Measurements from ENCODE around the gene ZNF827.

ZNF827 gene

GRCh38 chr4:145827885-145828284 lies 110.7 kb downstream of the ZNF827 start:
- no peak for DNase-seq (ENCODE audit: low read depth, low spot score)

- DNase-seq (ENCODE audit: low read depth, low spot score), result no peak
Measured at GRCh38 chr4:145825255-145825654, 113.4 kb downstream of the ZNF827 start.

GRCh38 chr4:145824463-145824862 lies 114.2 kb downstream of the ZNF827 start:
- no peak for DNase-seq (ENCODE audit: low read depth, low spot score)

DNA sequence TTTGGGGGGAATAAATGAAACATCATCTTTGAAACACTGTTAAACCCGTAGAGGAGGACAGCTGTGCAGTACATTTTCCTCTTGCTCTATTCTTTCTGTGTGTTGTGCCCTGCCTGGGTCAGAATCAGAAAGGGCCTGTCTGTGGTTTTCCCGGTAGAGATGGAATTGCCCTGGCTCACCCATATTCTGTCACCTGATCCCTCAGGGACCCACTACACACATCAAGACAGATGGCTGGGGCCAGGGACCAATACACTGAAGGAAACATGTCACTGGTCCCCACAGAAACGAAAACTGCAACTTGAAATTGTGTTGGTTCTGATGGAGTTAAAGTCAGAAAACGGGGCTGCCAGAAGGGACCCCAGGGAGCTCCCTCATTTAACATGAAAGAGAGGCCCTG lies 114.9 kb downstream of the ZNF827 start:
- no peak for DNase-seq (ENCODE audit: low read depth, low spot score)

DNA sequence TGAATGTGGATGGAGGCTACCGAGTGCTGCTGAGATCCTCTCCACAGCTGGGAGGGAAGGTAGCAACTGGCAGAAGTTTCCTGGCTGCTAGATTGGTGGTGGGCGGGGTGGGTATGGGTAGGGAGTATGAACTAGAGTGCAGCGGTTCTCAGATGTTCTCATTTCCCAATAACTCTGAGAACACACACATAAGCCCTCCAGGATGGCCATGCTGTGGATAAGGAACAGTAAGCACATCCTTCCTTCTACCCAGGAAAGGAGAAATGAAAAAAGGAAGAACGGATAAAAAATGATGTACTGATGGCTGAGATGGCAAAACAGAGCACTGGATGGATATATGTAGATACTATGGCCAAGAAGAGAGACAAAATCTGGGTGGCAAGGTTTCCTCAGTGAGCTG lies 116.0 kb downstream of the ZNF827 start:
- no peak for DNase-seq (ENCODE audit: low read depth, low spot score)

- DNase-seq (ENCODE audit: low read depth, low spot score), result no peak
Measured at GRCh38 chr4:145822181-145822580, 116.4 kb downstream of the ZNF827 start.

DNA sequence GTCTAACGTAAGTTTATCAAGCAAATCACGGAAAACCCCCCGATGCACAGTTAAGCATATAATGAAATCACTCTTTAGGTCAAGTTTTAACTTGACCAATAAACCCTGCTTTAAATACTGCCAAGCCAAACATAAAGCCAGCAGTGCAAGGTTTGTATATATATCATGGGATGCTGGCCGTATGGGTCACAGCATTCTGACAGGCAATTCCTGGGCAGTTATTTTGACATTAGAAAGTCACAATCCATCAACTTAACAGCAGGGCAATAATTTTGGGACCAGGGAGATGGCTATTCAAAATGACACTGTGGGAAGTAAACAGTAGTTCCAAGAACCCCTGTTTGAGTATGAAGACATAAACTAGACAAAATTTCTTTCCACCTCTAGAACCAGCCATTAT lies 116.9 kb downstream of the ZNF827 start:
- DNase-seq (ENCODE audit: low read depth, low spot score), result no peak

- DNase-seq (ENCODE audit: low read depth, low spot score), result no peak
Measured at GRCh38 chr4:145820407-145820806, 118.2 kb downstream of the ZNF827 start.

DNA sequence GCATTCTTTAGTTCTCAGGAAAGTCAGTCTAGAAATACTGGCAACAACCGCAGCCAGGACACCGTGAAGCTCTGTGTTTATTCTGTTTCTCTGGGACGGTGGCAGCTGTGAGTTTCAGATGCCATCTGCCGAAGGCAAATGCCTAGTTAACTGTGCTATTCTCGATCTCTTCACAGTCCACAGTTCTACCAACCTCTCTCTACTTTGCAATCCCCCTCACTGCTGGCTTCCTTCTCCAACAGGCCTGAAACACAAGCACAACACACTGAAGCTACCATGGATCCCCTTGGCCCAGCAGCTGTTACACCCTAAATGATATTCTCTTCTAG lies 118.8 kb downstream of the ZNF827 start:
- DNase-seq (ENCODE audit: low read depth, low spot score), result no peak

DNA sequence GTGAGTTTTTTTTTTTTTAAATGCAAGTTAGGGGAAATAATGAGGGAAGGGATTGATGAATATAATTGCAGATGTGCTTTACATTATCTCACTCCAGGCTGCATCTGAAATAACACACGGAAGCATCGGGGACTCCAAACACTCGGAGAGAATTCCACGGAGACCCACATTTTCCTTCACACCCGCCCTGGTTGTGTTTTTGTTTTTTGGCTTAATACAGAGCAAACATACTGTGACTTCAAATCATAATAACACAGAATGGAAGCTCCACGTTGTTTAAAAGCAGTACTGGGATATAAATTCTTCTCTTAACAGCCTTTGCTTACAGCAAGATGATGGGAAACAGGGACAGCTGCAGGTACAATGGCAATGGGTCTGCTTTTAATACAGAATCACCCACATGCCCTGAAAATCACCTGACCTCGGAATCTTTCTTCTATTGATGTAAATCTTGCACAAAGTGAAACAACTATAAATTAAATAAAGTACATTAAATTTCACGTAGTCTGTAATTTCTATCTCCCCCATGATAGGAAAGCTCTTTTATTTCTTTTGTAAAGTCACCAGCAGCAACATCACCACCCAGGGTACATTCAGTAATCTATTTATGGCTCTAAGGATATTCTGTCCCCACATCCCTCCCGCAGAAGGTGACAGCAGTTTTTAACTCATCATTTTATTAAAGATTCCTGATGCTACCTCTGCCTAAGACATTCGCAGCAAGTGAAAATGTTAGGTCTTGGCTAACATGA lies 119.3 kb downstream of the ZNF827 start:
- no peak for DNase-seq (ENCODE audit: low read depth, low spot score)

- no peak for DNase-seq (ENCODE audit: low read depth, low spot score)
Measured at GRCh38 chr4:145818011-145818410, 120.6 kb downstream of the ZNF827 start.

- DNase-seq (ENCODE audit: low read depth, low spot score), result no peak
Measured at GRCh38 chr4:145816091-145816490, 122.5 kb downstream of the ZNF827 start.

DNA sequence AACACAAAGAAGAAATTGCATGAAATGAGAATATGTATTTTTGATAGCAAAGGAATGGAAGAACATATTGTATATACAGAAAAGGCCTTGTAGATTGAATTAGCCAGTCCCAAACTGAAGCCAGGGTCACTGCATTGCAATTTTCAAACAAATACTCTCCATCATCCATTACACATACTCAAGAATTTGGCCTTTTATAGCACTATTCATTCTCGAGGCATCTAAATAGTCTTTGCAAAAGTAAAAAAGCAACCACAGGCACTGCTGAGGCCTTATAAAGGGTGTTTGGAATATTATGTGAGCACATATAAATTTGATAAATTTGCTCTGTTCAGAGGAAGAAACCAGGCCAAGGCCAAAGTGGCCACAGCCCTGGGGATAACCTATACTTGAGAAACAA lies 123.0 kb downstream of the ZNF827 start:
- DNase-seq (ENCODE audit: low read depth, low spot score), result no peak

GRCh38 chr4:145815027-145815612 lies 123.5 kb downstream of the ZNF827 start:
- DNase-seq (ENCODE audit: low read depth, low spot score), result no peak

GRCh38 chr4:145814246-145814645 lies 124.4 kb downstream of the ZNF827 start:
- no peak for DNase-seq (ENCODE audit: low read depth, low spot score)

- no peak for DNase-seq (ENCODE audit: low read depth, low spot score)
Measured at GRCh38 chr4:145812919-145813318, 125.7 kb downstream of the ZNF827 start.

DNA sequence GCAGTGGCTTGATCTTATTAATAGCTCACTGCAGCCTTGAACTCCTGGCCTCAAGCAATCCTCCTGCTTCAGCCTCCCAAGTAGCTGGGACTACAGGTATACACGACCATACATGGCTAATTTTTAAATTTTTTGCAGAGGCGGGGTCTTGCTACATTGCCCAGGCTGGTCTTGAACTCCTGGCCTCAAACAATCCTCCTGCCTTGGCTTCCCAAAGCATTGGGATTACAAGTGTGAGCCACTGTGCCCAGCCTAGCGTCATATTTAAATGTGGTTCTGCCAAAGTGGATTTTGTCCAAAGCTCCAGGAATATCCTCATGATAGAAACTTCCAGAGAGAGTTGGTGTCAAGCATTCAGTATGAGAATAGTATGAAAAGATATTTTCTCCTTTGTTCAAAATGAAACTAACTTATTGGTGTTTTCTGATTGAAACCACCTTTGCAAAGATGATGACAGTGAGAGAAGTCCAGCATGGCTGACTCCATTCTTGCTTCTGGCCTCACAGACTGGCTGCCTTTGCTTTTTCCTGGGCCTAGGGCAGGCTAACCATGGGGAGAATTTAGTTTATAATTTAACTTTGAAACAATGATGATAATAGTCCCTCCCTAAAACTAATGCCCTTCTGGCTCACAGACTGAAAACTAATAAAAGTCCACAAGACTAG lies 129.6 kb downstream of the ZNF827 start:
- no peak for DNase-seq (ENCODE audit: low read depth, low spot score)

- peak; percentile 60 for DNase-seq (ENCODE audit: low read depth, low spot score)
Measured at GRCh38 chr4:145808021-145808650, 130.5 kb downstream of the ZNF827 start.

DNA sequence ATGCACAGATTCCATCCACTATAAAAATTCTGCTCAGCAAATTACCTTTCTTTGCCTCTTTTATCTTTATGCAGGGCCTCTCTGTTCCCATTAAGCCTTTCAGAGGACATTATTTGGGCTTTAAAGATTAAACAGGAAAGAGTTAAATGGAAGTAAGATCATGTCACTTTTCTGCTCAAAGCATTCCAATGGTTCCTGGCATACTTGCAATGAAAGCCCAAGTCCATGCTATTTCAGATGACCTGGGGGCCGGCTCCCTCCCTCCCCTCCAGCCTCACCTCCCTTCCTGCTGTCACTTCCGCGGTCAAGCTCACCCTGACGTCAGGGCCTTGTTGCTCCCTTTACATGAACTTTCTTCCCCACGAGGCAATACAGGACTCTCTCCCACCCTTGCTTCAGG lies 133.1 kb downstream of the ZNF827 start:
- DNase-seq (ENCODE audit: low read depth, low spot score), result peak; percentile 63

GRCh38 chr4:145804116-145804515 lies 134.5 kb downstream of the ZNF827 start:
- DNase-seq (ENCODE audit: low read depth, low spot score), result no peak

DNA sequence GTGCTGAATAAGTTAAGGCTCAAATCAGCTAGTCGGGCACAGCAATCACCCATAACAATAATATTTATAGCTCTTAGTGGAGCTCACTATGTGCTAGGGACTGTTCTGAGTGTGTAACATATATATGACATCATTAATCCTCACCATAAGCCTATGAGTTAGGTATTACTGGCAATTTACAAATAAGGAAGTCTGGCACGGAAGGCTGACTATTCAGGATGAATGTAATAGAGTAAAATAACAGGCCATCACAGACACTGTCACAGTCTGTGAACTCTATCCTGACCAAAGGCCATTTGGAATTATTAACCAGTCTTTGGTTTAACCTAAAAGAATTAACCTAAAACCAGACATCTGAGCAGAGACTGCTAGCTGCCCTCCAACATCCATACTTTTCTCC lies 139.4 kb downstream of the ZNF827 start:
- no peak for DNase-seq (ENCODE audit: low read depth, low spot score)

DNA sequence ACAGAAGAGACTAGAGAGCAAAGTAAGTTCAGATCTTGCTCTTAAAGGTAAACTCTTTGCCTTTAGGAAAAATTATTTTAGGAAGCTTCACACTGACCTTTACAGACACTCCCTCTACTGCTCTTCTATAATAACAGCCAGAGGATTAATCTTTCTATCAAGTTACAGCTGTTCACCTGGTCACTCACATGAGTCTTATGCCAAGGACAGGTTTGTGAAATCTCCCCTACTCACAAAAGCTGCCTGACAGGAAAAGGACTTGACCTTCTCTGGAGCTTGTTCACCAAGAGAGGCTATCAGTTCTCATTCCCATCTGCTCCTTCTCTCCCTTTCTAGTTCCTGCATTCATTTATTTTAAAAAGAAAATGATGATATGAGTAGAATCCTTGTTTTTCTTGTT lies 141.3 kb downstream of the ZNF827 start:
- DNase-seq (ENCODE audit: low read depth, low spot score), result no peak

DNA sequence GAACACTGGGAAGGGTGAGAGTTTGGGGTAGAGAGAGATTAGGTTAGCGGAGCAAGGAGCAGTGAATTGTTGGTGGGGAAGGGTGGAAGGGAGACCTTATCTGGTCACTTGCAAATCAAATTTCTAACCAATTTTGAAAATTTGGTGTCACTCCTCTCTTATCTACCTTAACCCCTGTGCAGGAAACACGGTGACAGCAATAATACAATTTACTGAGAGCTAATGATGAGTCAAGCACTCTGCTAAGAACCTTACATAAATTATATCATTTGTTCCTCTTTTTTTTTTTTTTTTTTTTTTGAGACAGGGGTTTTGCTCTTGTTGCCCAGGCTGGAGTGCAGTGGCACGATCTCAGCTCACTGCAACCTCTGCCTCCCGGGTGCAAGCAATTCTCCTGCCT lies 142.3 kb downstream of the ZNF827 start:
- DNase-seq (ENCODE audit: low read depth, low spot score), result no peak

All from iPS DF 19.7 (cell line).